MV-4-11 (cell line): ENCODE measurements around the gene SP2.

ENCODE experiments used
- DNase-seq: peaks from one replicate; lab custom pipeline; 2025; lab: John Stamatoyannopoulos, UW

The SP2 gene

DNA sequence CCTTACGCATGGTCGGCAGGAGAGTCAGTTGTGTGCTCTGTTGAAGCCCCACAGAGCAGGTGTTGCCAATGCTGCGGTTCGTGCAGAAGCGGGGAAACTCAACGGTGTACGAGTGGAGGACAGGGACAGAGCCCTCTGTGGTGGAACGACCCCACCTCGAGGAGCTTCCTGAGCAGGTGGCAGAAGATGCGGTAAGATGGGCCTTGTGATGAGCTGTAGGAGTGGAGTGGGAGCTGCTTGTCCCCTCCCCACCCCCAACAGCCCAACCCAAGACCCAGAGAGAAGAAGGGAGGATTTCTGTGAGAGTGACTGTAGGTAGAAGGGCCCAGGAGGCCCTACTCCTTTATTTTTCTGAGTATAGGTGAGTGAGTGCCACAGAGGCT, 79.8 kb downstream of the SP2 start:
- DNase-seq: no peak

DNA sequence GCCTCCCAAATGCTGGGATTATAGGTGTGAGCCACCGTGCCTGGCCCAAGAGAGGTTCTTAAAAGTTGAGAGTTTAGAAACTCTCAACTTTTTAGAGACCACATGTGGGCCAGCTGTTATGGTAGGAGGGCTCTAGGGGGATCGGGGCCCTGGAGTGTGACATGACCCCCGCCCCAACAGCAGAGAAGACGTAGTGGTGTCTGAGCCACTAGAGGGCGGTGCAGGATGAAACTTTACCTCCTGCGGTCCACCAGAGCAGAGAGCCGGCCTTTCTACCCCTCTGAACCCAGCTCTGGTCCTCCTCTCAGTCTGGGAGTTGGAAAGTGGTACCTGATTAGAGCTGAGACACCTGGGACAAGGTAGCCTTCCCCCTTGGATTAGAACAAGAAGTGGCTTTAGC, 82.3 kb downstream of the SP2 start:
- DNase-seq: peak; percentile 43
